Activated CD8-positive, alpha-beta memory T cell treated with anti-CD3 and anti-CD28 coated beads for 24 hours (primary cell): ENCODE measurements around the gene RIMS1.

Source experiments
- DNase-seq: peaks from one replicate; pipeline ENCODE4 v3.0.0-alpha.2; 2020

RIMS1 gene

DNA sequence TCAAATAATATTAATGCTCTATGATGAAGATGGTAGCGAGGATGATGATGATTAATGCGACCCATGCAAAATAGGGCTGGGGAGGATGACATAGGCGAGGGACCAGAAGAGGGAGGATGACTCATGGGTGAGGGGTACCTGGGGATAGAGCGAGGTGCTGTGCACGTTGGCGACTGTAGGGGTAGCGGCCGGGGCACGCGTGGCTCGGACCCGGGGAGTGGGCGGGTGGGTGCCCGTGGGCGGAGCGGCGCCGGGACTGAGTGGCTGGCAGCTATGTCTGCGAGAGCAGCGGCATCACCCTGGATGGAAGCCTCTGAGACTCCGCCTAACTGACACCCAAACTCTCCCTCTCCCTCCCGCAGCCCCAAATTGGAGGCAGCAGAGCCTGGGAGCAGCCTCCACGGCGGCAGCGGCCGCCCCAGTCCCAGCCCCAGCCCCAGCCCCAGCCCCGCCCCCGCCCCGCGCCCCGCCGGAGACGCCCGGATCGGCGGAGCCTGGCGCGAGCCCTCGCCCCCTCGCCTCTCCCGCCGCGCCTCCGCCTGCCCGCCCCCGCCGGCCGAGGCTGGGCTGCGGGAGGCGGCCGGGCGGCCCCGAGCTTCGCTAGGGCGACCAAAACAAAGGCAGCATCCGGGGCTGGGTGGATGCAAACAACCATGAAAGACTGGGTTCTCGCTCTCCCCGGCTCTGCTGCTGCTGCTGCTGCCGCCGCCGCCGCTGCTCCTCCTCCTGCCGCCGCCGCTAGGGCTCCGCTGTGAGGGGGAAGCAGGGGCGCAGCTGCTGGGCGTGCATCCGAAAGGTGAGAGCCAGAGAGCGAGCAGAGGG, at the start of gene RIMS1:
RIMS1 (plus strand) TSS at position 367 of the 822 bp plus-strand sequence. CDS start 474 bp downstream, outside the sequence.
- DNase-seq, result no peak

DNA sequence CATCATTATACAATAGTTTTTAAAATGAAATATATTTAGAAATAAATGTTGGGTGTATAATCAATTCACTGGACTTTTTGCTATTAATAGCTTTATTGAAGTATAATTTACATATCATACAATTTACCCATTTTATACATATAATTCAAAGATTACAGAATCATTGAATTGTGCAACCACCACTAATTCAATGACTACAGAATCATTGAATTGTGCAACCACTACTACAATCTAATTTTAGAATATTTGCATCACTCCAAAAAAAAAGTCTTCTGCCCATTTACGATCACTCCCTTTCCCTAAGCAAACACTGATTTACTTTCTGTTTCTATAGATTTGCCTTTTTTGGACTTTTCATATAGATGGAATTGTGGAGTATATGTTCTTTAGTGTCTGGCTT, 35.1 kb upstream of the RIMS1 start:
- DNase-seq, result no peak

- DNase-seq, result no peak
These were observed 33.4 kb upstream of the RIMS1 start for GRCh38 chr6:71852948-71853347.

GRCh38 chr6:71855406-71855805, 30.9 kb upstream of the RIMS1 start:
- DNase-seq, result no peak

GRCh38 chr6:71879016-71879415, 7.3 kb upstream of the RIMS1 start:
- no peak for DNase-seq

GRCh38 chr6:71887006-71887743, 825 bp downstream of the RIMS1 start:
- no peak for DNase-seq

GRCh38 chr6:71887744-71888230, 1.4 kb downstream of the RIMS1 start:
- DNase-seq, result no peak

- DNase-seq, result no peak
These were observed 2.5 kb downstream of the RIMS1 start for GRCh38 chr6:71888756-71889340.

DNA sequence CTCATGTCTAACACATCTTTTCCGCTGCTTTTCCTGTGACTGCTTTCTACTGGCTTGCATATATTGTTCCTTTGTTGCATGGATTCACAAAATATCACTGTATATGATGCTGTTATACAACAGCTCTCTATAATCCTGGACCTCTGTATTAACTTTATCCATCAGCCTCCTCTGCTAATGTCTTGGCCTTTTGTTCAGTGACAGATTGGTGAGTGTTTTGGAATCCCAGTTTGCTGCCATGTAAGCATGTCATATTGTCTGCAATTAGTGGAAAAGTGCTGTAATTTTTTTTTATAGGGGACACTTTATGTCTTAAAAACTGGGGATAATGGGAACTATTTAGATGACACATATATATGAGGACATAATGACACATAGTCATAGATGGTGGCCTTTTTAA, 3.0 kb downstream of the RIMS1 start:
- DNase-seq, result no peak

GRCh38 chr6:71892641-71893040, 6.3 kb downstream of the RIMS1 start:
- DNase-seq, result no peak

GRCh38 chr6:71900642-71901041, 14.3 kb downstream of the RIMS1 start:
- DNase-seq, result no peak

DNA sequence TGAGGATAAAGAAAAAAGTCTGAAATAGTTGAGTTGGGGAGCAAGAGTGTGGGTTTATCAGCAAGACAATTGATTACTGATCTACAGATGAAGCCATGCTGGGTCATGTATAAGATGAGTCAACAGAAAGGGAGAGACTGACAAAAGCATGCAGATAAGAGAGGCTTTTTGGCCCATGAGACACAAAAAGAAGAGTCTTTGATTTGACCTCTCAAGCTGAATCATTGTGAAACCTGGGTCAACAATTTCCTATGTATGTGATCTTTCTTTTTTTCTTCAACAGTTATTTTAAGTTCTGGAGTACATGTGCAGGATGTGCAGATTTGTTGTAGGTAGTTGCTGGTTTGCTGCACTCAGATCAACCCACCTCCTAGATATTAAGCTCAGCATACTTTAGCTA, 15.9 kb downstream of the RIMS1 start:
- no peak for DNase-seq

DNA sequence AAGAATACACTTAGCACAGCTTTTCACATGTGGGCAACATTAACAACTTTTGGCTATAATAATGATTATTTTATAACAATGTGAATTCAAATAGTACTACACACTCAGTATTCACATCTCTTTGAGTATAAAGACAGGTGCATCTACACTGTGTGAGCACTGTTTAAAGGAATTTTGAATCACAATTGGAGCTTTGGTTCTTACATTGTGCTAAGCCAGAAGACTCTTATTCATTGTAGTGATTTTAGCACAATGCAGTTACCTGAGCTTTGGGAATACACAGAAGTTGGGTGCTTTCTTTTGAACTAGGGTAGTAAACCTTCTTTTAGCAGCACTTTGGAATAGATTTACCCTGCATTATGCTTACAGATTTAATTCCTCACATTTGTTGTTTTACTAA, 20.5 kb downstream of the RIMS1 start:
- no peak for DNase-seq

DNA sequence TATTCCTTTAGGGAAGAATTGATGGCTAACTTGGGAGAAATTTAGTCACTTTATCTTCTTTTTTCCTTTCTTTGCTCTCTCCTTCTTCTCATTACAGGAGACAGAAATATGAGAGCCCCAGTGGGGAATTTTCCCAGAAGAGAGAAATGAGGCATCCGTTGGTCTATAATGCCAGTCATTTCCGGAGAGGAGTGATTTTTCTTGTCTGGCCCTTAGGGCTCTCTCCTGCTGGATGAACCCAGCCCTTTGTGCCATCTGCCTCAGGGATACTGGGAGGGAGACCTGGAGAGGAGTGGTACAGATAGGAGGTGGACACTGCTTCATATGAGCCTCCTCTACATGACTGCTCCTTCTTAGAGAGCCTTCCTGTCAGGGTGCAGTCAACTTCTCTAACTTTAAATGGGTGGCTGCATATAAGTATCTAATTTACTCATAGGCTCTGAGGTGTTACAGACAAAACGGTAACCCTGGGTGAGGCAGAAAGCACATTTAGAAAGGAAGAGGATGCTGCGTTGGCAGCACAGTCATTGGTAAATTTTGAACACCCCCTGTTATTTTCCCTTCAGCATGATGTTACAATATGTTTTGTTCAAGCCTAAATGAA, 21.9 kb downstream of the RIMS1 start:
- DNase-seq, result no peak

DNA sequence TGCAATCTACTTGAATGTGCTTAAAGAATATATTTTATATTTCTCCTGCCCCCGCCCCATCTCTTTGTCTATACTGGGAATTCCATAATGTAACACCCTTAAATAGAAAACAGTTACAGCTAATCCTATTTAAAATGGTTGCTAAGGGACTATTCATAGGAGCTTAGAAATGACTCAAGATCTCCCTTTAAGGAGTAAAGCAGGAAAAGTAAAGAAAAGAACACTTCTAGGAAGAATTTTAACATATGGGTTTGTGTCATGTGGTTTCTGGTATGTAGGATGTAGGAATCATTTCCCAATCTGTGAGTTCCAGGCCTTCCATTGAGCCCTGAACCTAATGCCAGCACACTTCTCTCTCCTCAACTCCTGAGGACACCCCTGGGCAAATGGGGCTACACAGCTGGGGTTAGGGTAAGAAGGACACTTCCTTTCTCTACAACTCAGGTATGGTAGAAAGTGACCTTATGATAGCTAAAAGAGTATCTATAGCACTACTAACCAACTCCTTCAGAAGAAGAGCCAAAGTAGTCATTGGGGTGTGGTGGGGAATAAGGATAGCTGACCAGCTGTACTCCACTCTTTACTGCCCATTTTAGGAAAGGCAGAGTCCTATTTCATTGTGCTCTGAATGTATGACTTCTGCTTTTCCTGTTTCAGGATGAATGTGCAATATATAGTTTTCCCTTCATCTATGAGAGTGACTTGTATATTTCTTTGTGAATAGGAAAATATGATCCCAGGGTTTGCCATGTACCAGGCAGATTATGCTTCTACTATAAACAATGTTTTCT, 27.3 kb downstream of the RIMS1 start:
- no peak for DNase-seq

GRCh38 chr6:71929047-71929446, 42.7 kb downstream of the RIMS1 start:
- DNase-seq, result no peak

DNA sequence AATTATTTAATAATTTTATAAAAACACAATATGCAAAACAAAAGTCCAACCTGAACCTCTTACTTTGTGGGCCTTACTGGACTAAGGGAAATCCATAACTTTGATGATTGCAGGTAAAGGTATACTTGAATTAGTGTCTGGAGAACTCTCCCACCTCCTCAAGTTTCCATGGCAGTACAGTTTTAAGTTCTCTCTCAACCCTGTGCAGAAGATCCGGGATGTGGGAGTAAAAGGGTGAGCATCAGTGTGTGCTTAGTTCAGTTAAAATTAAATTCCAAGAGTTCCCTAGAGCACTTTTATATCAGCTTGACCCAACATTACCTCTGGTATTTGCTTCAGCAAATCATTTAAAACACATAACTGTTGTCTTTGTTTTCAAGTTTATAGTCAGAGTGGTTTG, 47.5 kb downstream of the RIMS1 start:
- no peak for DNase-seq

DNA sequence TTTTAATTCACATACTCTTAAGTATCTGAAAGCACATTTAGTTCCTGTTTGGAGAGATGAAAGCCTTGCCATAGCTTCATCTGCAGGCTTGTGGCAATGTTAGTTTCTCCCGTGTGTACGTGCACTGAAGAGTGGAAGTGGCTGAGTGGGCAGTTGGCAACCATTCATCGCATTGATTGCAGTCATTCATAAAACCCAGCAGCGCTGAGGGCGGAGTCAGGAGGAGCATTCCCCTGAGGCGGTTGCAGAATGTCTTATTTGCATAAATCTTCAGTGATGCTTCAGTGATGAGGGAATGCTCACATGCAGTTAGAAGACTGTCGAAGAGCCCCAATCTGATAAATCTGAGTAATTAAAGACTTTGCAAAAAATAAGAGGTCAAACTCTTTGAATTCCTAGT, 79.1 kb downstream of the RIMS1 start:
- no peak for DNase-seq

DNA sequence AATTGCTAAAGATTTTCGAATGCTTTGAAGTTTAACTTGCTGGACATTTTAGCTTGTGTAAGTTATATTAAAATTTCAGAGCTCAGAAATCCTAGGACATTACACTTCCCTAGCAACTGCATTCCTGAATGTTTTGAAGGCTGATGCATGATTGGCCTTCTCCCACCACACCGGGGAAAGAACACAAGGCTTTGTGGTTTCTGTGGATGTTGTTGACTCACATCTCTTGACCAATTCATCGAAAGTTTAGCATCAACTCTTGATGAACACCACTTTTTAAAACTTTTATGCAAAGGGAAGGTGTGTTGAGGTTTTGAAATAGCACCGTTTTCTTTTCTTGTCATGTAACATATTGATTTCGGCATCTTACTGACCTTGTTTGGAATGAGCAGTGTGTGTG, 81.1 kb downstream of the RIMS1 start:
- no peak for DNase-seq

DNA sequence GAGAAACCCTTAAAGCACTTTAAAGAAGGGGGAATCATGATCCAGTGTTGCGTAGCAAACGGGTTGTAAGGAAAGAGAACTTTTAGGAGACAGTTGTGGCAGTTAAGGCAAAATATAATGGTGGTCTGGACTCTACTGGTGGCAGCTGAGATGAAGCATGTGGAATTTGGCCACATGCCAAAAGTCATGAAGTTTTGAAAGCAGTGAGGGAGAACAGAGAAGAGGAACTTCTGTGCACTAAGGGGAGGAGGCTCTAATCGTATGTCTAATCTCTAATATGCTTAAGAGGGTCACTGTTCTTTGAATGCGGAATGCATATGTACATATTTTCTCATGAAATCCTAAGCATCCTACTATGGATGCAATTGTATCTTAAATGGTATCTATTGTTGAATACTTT, 91.5 kb downstream of the RIMS1 start:
- no peak for DNase-seq

- no peak for DNase-seq
These were observed 93.6 kb downstream of the RIMS1 start for GRCh38 chr6:71979911-71980310.

DNA sequence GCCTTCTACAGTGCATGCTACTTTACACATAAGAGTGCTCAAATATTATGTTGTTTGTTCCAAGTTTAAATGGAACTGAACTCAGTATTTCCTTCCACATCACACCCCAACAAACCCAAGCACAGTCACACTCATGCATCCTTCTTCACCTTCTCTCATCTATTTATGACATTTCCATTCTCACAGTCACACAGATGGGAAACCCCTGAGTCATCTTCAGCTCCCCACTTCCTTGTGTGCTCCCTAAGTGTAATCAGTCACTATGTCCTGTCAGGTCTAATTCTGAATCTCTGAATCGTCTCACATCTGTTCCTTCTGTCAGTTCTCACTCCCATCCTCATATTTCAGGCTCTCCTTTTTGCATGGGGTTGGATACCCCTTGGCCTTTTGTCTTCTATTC, 96.0 kb downstream of the RIMS1 start:
- DNase-seq, result no peak

GRCh38 chr6:71983131-71983530, 96.8 kb downstream of the RIMS1 start:
- DNase-seq, result no peak
